GM10266 (cell line): Measurements from ENCODE around the gene PHACTR3.
A peak's percentile ranks its signal among the peaks of the same experiment; 100 is the strongest.

Experiments
- DNase-seq: peaks from one replicate; pipeline ENCODE4 v3.0.0; 2012; ENCODE audit errors: extremely low spot score
- TF ChIP-seq, protein P1 (sequence below): IDR thresholded peaks from 2 replicates; pipeline ENCODE4 v1.5.1; 2012; ENCODE audit warnings: mild to moderate bottlenecking, low read depth; ENCODE audit not compliant: control insufficient read depth, insufficient read depth; ENCODE audit errors: missing control alignments

The PHACTR3 gene

DNA sequence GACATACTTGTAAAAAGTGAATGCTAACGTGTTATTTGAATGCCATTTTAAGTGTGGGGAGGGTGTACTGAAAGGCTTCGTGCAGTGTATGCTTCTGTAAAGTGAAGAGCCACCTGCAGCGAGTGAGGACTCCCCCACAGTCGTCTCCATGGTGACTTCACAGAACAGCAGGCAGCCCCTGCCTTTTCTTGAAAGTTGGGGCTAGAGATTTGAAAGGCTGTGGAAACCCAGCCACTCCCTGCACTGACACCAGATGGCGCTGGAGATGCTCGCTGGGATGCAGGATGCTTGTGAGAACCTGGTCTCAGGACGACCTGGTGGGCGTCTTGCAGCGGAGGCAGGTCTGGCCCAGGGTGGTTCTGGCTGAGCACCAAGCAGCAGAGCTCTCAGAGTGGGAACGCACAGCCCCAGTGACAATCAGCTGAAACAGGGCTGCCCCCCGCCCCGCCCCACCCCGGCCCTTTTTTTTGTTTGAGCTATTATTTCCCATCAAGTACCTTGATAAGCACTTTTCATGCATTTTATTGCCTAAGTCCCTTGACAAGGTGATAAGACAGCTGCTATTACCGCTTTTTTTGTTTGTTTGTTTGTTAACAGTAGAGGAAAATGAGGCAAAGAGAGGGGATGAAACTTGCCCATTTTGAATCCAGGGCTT lies 178.8 kb downstream of the PHACTR3 start:
- peak; percentile 77 for DNase-seq
- TF ChIP-seq, protein P1, sequence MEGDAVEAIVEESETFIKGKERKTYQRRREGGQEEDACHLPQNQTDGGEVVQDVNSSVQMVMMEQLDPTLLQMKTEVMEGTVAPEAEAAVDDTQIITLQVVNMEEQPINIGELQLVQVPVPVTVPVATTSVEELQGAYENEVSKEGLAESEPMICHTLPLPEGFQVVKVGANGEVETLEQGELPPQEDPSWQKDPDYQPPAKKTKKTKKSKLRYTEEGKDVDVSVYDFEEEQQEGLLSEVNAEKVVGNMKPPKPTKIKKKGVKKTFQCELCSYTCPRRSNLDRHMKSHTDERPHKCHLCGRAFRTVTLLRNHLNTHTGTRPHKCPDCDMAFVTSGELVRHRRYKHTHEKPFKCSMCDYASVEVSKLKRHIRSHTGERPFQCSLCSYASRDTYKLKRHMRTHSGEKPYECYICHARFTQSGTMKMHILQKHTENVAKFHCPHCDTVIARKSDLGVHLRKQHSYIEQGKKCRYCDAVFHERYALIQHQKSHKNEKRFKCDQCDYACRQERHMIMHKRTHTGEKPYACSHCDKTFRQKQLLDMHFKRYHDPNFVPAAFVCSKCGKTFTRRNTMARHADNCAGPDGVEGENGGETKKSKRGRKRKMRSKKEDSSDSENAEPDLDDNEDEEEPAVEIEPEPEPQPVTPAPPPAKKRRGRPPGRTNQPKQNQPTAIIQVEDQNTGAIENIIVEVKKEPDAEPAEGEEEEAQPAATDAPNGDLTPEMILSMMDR, result peak; percentile 93

DNA sequence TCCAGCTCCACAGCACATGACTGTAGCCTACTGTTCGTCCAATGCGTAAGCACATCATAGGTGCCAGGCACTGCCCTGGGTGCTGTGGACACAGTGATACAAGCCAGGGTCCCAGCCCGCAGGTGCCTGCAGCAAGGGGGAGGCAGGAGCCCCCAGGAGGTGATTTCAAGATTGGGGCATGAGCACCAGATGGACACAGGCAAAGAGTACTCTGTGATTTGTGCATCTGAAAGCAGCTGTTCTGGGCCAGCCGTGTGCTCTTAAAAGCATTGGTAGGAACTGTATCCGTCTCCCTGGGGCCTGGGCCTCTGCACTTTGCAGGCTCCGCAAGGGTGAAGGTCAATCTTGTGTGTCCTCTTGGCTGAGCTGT lies 179.3 kb downstream of the PHACTR3 start:
- DNase-seq, result no peak
- TF ChIP-seq, protein P1, result no peak

DNA sequence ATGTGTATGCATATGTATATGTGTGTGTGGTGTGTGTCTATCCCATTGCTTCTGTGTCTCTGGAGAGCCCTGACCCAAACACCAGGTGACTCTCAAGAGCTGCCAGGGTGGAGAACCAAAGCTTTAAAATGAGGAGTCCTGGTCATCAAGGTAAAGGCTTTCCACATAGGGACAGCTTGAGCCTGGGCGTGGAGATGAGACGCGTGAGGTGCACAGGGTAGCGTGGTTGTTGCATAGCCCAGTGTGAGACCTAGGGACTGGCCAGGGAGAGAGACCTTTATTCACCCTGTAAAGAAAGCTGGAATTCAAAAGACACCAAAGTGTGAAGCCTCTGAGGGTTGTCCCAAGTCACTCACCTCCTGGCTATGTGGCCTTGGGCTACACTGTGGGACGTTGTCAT lies 180.0 kb downstream of the PHACTR3 start:
- DNase-seq, result no peak
- TF ChIP-seq, protein P1, result no peak

DNA sequence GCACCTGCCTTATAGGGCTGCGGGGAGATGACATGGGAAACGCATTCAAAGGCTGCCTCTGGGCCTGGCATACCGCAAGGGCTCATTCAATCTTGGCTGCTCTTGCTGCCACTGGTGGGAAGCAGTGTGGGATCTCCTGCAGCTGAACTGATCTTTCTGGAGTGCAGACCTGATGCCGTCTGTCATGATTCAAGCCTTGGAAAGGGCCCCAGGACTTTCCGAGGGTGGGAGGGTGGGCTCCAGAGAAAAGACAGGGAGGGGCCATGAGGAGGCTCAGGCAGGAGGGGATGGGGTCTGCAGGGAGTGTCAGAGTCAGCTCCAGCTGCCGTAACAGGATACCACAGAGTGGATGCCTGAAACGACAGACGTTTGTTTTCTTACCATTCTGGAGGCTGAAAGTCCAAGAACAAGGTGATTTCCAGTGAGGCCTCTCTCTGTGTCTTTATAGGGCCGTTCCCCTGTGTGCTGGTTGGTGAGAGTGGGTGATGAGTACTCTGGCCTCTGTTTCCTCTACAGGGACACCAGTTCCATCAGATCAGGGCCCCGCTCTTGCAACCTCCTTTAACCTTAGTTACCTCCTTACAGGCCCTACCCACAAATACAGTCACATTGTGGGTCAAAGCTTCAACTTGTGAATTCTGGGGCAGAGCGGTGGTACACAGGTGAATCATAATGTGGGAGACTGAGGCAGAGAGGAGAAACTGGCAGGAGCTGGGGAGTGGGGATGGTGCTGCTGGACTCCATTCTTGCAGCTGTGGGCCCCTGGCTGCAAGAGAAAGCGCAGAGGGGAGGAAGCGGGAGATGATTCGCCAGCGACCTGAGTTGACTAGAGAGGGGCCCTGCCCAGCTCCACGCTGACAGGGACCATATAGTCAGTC lies 180.7 kb downstream of the PHACTR3 start:
- DNase-seq, result no peak
- TF ChIP-seq, protein P1, result no peak

DNA sequence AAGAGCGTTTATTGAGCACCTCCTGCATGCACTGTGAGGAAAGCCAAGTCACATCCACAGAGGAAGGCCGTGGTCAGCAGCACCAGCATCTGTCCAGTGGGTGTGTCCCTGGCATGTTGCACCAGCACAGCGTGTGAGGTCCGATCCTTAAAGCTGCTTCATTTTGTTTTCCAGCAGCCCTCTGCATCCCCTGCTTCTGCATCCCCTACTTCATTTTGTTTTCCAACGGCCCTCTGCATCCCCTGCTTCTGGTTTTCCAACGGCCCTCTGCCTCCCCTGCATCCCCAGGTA lies 181.3 kb downstream of the PHACTR3 start:
- DNase-seq, result no peak

DNA sequence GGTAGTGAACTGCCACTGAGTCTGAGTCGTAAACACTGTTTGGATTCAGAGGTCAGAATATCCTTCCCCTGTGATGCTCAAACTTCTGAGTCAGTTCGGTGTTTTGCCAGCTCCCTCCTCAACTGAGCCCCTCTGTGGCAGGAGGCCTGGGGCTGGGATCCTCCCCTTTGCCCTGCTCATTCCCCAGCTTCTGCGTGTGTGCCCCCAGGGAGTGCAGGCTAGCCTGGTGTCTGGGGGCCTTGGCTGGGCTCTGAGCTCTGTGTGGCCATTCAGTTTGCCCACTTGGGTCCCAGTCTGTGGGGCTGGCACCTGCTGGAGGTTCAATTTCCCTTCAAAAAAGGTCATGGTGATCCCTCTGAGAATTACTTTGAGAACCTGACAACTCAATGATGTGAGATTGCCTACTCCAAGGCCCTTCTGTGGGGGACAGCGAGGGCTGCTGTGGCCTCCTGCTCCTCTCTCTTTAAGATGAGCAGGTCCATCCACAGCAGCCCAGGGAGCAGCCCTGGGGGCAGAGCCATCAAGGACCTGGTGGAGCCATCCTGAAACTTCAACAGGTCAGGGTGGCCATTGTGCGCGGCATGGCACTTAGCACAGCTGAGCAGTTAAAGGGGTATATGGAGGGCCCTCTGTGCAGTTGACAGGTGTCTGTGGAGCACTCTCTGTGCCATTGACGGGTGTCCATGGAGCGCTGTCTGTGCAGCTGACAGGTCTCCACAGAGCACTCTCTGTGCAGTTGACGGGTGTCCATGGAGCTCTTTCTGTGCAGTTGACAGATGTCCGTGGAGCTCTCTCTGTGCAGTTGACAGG lies 181.9 kb downstream of the PHACTR3 start:
- no peak for DNase-seq
- TF ChIP-seq, protein P1, result no peak

More for the DNA sequence above, 181.3 kb downstream of the PHACTR3 start:
- TF ChIP-seq, protein P1, result no peak
